ENCODE results near the gene PKNOX2. TPM values are rescaled to one million over a fixed set of nuclear protein-coding genes. Genes with fewer than 3 reads are reported as not detected.

PKNOX2 gene
- total and polyA plus RNA-seq, 9 of the 15 experiments (the other 6 are each of a cell fraction or from before 2014, with no cell fraction given), result not detected

DNA sequence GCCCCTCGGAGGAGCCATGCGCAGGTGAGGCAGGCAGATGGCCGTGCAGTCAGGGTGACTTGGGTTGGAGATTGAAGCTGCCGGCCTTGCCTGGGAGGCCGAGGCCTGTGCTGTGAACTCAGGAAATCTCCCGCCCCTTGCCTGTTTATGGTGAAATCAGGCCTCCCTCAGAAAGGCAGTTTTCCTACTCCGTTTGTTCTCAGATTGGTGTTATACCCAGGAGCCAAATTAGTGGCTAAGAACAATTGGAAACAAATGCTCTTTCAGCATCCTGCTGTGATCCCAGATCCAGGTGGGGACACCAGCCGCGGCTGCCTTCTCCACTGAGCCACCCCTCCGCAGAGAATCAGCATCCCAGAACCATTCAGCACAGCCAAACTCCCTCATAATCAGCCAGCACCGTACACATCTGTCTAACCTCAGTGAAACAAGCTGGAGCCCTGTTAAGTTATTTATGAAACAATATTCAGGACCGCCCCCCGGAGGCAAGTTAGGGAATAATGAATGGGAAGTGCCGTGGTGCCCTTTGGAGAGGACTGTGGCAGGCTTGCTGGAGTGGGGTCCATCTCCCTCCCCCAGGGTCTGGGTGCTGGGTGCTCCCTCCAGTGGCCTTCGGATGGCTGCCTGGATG lies 60.0 kb downstream of the PKNOX2 start:
- Histone ChIP-seq H4K20me1 (replicated peaks; ENCODE audit: control insufficient read depth, insufficient read depth, low read length) (no peaks in the 10 kb centered on the region), H2AFZ (ENCODE audit: low read depth, low read length) (no peak overlapping the region), H3K9me3 (replicated peaks; ENCODE audit: control insufficient read depth, insufficient read depth, low read depth, low read length) (no peaks in the 10 kb centered on the region), H3K27ac (ENCODE audit: extremely low read depth, low read depth, low read length) (no peak overlapping the region), H3K4me1 (replicated peaks in 1 of 2; ENCODE audit: control insufficient read depth in 2 of 2, insufficient read depth in 2 of 2, low read length in 2 of 2) (no peaks in the 10 kb centered on the region), H3K79me2 (ENCODE audit: control insufficient read depth, insufficient read depth, low read length) (no peaks in the 10 kb centered on the region), H3K4me3 (no peak overlapping the region), H3K9ac (ENCODE audit: insufficient read depth in 1 of 2, low read depth in 2 of 2, low read length in 2 of 2) (no peak overlapping the region), H3K9me1 (ENCODE audit: control insufficient read depth, insufficient read depth, low read length) (no peaks in the 10 kb centered on the region), H3K27me3 (ENCODE audit: control insufficient read depth in 2 of 2, insufficient read depth in 2 of 2, low read length in 2 of 2) (peaks cover 18 to 62% of the 10 kb centered on the region in 2 experiments), H3K4me2 (ENCODE audit: insufficient read depth, low read length) (no peak overlapping the region), H3K36me3 (ENCODE audit: control insufficient read depth, insufficient read depth, low read length) (no peaks in the 10 kb centered on the region)
- WGBS (ENCODE audit: insufficient coverage, low coverage, missing lambda C conversion rate), result 3% methylated on average over 15 of the region's 15 CpGs
- ChIA-PET POLR2A (interaction anchor here (0.6 to 0.7 kb wide), 2 partner anchors 61 to 611 kb away, joined by 3 to 4 read pairs; no protein-coding TSS in a partner anchor), CTCF (ENCODE audit: low intra/inter-chr PET ratio) (no interaction called here)
- TF ChIP-seq, protein P1, sequence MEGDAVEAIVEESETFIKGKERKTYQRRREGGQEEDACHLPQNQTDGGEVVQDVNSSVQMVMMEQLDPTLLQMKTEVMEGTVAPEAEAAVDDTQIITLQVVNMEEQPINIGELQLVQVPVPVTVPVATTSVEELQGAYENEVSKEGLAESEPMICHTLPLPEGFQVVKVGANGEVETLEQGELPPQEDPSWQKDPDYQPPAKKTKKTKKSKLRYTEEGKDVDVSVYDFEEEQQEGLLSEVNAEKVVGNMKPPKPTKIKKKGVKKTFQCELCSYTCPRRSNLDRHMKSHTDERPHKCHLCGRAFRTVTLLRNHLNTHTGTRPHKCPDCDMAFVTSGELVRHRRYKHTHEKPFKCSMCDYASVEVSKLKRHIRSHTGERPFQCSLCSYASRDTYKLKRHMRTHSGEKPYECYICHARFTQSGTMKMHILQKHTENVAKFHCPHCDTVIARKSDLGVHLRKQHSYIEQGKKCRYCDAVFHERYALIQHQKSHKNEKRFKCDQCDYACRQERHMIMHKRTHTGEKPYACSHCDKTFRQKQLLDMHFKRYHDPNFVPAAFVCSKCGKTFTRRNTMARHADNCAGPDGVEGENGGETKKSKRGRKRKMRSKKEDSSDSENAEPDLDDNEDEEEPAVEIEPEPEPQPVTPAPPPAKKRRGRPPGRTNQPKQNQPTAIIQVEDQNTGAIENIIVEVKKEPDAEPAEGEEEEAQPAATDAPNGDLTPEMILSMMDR (IDR thresholded peaks at IDR 0.05 in 2 of 3, conservative IDR thresholded peaks at IDR 0.05 in 1 of 3; ENCODE audit: insufficient read depth in 2 of 3, low read depth in 1 of 3, low read length in 3 of 3), result peak; percentile 22 to 28 (median 26); a peak in 4 of 6 replicates
- TF ChIP-seq, protein P2, sequence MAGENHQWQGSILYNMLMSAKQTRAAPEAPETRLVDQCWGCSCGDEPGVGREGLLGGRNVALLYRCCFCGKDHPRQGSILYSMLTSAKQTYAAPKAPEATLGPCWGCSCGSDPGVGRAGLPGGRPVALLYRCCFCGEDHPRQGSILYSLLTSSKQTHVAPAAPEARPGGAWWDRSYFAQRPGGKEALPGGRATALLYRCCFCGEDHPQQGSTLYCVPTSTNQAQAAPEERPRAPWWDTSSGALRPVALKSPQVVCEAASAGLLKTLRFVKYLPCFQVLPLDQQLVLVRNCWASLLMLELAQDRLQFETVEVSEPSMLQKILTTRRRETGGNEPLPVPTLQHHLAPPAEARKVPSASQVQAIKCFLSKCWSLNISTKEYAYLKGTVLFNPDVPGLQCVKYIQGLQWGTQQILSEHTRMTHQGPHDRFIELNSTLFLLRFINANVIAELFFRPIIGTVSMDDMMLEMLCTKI (IDR thresholded peaks at IDR 0.05; ENCODE audit: partially characterized antibody), result no peak
- DNase-seq (ENCODE audit: extremely low read depth in 1 of 4, low spot score in 3 of 4) (peak; percentile 8 to 18 (median 14)), FAIRE-seq (no peak), ATAC-seq (no peak)
- in situ Hi-C loops (cut with MboI) (no loop called here), intact Hi-C loops (cut with micrococcal nuclease) (no loop called here)
- BruUV-seq (replicated peaks), result no TSS peak
